ENCODE results near the gene SPTBN1. TPM values are rescaled to one million over a fixed set of nuclear protein-coding genes. Genes with fewer than 3 reads are reported as not detected.
A peak's percentile ranks its signal among the peaks of the same experiment; 100 is the strongest.

Gene SPTBN1
- total and polyA plus RNA-seq, 2 donors (not counting 3 experiments of a cell fraction or from before 2014, with no cell fraction given): 63.3 to 320 TPM

DNA sequence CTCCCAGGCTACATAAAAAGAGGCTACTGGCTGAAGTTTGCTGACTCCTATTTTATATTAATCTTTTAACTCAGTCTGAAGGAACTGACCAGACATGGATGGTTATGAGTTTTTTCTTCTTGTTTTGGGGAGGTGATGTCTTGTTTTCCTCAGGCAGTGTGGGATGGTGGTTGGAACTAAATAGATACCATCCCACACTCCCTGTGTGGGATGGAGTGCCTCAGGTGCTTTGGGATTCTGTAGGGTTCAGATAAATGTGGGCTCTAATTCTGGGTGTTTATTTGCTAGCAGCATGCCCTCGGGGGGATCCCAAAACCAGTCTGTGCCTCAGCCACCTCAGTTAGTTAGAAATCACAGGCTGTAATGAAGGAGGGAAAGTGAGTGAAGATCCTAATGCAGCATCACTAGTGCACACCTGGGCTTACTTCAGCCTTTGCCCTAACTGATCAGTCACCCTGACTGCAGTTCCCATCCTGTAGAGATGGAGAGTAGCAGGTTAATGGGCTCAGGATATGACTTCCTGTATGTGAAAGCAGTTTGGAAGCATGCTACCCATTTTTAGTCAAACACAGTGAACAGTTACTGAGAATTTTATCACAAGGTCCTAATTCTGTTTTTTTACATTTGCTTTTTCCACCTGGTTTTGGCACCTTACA is 132.2 kb downstream of the SPTBN1 start:
- H3K9me3 ChIP-seq (replicated peaks; ENCODE audit: control insufficient read depth, insufficient read depth, low read length): no peaks in the 10 kb centered on the region
- no peaks in the 10 kb centered on the region for H4K20me1 ChIP-seq (replicated peaks; ENCODE audit: control insufficient read depth, extremely low read depth, insufficient read depth, low read length)
- peak overlapping the region; percentile 96 for H3K4me2 ChIP-seq (ENCODE audit: insufficient read depth, low read length)
- H2AFZ ChIP-seq (ENCODE audit: low read depth, low read length): no peak overlapping the region
- ChIA-PET CTCF (interaction anchor here (1.0 to 2.4 kb wide), 4 partner anchors 16 to 46 kb away, joined by 4 to 12 read pairs (median 8); no protein-coding TSS in a partner anchor), POLR2A (interaction anchor here (1.7 kb wide), 1 partner anchor 29 kb away, joined by 8 read pairs; no protein-coding TSS in a partner anchor)
- H3K36me3 ChIP-seq (ENCODE audit: control insufficient read depth in 2 of 2, extremely low read depth in 1 of 2, insufficient read depth in 2 of 2, low read length in 2 of 2): no peaks in the 10 kb centered on the region
- no peak for TF ChIP-seq JUN (IDR thresholded peaks at IDR 0.05; ENCODE audit: borderline replicate concordance, insufficient read depth, insufficient read length, low read depth)
- TF ChIP-seq, protein P1, sequence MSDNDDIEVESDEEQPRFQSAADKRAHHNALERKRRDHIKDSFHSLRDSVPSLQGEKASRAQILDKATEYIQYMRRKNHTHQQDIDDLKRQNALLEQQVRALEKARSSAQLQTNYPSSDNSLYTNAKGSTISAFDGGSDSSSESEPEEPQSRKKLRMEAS (IDR thresholded peaks at IDR 0.05; ENCODE audit: insufficient read depth, insufficient read length): no peak
- no peak for TF ChIP-seq MYC (IDR thresholded peaks at IDR 0.05; ENCODE audit: low read depth, low read length)
- TF ChIP-seq POLR2A (IDR thresholded peaks at IDR 0.05; ENCODE audit: low read depth, low read length): no peak
- no peak for TF ChIP-seq POLR2AphosphoS5 (IDR thresholded peaks at IDR 0.05; ENCODE audit: insufficient read depth, low read depth, low read length)
- TF ChIP-seq GATA2 (IDR thresholded peaks at IDR 0.05; ENCODE audit: insufficient read depth, insufficient read length, low read depth, low read length): no peak
- TF ChIP-seq FOS (IDR thresholded peaks at IDR 0.05; ENCODE audit: borderline replicate concordance, insufficient read depth, low read length): no peak
- TF ChIP-seq, protein P2, sequence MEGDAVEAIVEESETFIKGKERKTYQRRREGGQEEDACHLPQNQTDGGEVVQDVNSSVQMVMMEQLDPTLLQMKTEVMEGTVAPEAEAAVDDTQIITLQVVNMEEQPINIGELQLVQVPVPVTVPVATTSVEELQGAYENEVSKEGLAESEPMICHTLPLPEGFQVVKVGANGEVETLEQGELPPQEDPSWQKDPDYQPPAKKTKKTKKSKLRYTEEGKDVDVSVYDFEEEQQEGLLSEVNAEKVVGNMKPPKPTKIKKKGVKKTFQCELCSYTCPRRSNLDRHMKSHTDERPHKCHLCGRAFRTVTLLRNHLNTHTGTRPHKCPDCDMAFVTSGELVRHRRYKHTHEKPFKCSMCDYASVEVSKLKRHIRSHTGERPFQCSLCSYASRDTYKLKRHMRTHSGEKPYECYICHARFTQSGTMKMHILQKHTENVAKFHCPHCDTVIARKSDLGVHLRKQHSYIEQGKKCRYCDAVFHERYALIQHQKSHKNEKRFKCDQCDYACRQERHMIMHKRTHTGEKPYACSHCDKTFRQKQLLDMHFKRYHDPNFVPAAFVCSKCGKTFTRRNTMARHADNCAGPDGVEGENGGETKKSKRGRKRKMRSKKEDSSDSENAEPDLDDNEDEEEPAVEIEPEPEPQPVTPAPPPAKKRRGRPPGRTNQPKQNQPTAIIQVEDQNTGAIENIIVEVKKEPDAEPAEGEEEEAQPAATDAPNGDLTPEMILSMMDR (IDR thresholded peaks at IDR 0.05; ENCODE audit: extremely low read depth in 1 of 2, insufficient read depth in 1 of 2, low read depth in 1 of 2, low read length in 2 of 2): no peak
- no peak for TF ChIP-seq EZH2 (IDR thresholded peaks at IDR 0.05; ENCODE audit: borderline replicate concordance, low read depth, low read length, severe bottlenecking)
- peak overlapping the region; percentile 73 for H3K9ac ChIP-seq (replicated peaks; ENCODE audit: extremely low read depth, insufficient read depth, low read length)
- FAIRE-seq (no peak), DNase-seq (ENCODE audit: low read depth, low spot score) (no peak)
- dilution Hi-C loops (cut with MboI; ENCODE audit: extremely low pct_ligation_motif_present, low sequenced_read_pairs) (no loop called here), intact Hi-C loops (cut with micrococcal nuclease) (no loop called here)
- H3K79me2 ChIP-seq (ENCODE audit: control insufficient read depth, insufficient read depth, low read length): peaks cover 85% of the 10 kb centered on the region
- no peaks in the 10 kb centered on the region for H3K9me1 ChIP-seq (replicated peaks; ENCODE audit: control insufficient read depth, extremely low read depth, insufficient read depth, low read length)
- H3K4me3 ChIP-seq (replicated peaks in 1 of 3; ENCODE audit: insufficient read depth in 1 of 3, low read depth in 1 of 3, low read length in 3 of 3): no peak overlapping the region
- BruUV-seq (replicated peaks): no TSS peak
- no peaks in the 10 kb centered on the region for H3K27me3 ChIP-seq (ENCODE audit: control insufficient read depth in 2 of 2, insufficient read depth in 2 of 2, low read length in 2 of 2)
- peaks cover 69% of the 10 kb centered on the region for H3K4me1 ChIP-seq (ENCODE audit: control insufficient read depth, extremely low read depth, insufficient read depth, low read length)
- H3K27ac ChIP-seq (ENCODE audit: insufficient read depth, low read depth, low read length): peak overlapping the region; percentile 91
